Activated CD4-positive, alpha-beta T cell treated with anti-CD3 and anti-CD28 coated beads for 36 hours (primary cell): ENCODE measurements around the gene RAB31. TPM values are rescaled to one million over a fixed set of nuclear protein-coding genes. Genes with fewer than 3 reads are reported as not detected.

ENCODE experiments used
- ATAC-seq: fragments of 200-7000 bp; cut with Tn5 transposase; one replicate; pipeline ENCODE4 v1.10.0; 2021; ENCODE audit warnings: mild to moderate bottlenecking, moderate library complexity
- CTCF ChIA-PET: fragments of 350-600 bp; sonication (Branson Sonifier 250); formaldehyde crosslinking; loops from one replicate; lab custom pipeline; 2021; ENCODE audit warnings: antibody characterized with exemption; lab: Charles Lee
- POLR2A ChIA-PET: fragments of 350-600 bp; sonication (Branson Sonifier 250); formaldehyde crosslinking; loops from one replicate; lab custom pipeline; 2021; ENCODE audit warnings: antibody characterized with exemption, inconsistent platforms; lab: Charles Lee
- DNase-seq: peaks from one replicate; pipeline ENCODE4 v3.0.0-alpha.2; 2020
- H3K27ac Mint-ChIP-seq: one replicate; pipeline ENCODE4 v1.8.0; 2021; ENCODE audit warnings: mixed read lengths
- H3K27me3 Mint-ChIP-seq: one replicate; pipeline ENCODE4 v1.8.0; 2021; ENCODE audit warnings: mixed read lengths
- H3K36me3 Mint-ChIP-seq: one replicate; pipeline ENCODE4 v1.8.0; 2021; ENCODE audit warnings: low read depth, mixed read lengths
- H3K4me1 Mint-ChIP-seq: one replicate; pipeline ENCODE4 v1.8.0; 2021; ENCODE audit warnings: mixed read lengths
- H3K4me3 Mint-ChIP-seq: one replicate; pipeline ENCODE4 v1.8.0; 2021; ENCODE audit warnings: mild to moderate bottlenecking, moderate library complexity, mixed read lengths
- H3K9me3 Mint-ChIP-seq: one replicate; pipeline ENCODE4 v1.8.0; 2021; ENCODE audit warnings: low read depth, mixed read lengths
- intact Hi-C, 2 experiments: fragments of 100-400 bp; cut with DNase I in 1 of 2; cut with micrococcal nuclease in 1 of 2; formaldehyde crosslinking; loops; one replicate each; pipeline versions ENCODE4 v1.14.2 to v1.15.1; 2022 to 2024; cut with DNase I, micrococcal nuclease
- total RNA-seq, 2 experiments: library from RNA; stranded (reverse); gene quantifications; one replicate each; pipeline ENCODE4 v1.2.3, GENCODE V29; 2021

Gene RAB31
- total RNA-seq, 2 experiments from 2014 or later = 0.48 to 1.8 TPM

- no peak for ATAC-seq
- CTCF ChIA-PET = interaction anchor here (0.8 to 1.4 kb wide), 2 partner anchors 14 to 17 kb away, joined by 4 read pairs; no protein-coding TSS in a partner anchor
- Mint-ChIP-seq H3K27ac (no peak overlapping the region), H3K27me3 (peaks cover 9% of the 10 kb centered on the region), H3K4me3 (no peak overlapping the region), H3K36me3 (no peaks in the 10 kb centered on the region), H3K4me1 (no peaks in the 10 kb centered on the region), H3K9me3 (no peaks in the 10 kb centered on the region)
- DNase-seq = no peak
- POLR2A ChIA-PET = no interaction called here
- intact Hi-C loops = no loop called here
These were observed 47.5 kb downstream of the RAB31 start for GRCh38 chr18:9755615-9756014.

DNA sequence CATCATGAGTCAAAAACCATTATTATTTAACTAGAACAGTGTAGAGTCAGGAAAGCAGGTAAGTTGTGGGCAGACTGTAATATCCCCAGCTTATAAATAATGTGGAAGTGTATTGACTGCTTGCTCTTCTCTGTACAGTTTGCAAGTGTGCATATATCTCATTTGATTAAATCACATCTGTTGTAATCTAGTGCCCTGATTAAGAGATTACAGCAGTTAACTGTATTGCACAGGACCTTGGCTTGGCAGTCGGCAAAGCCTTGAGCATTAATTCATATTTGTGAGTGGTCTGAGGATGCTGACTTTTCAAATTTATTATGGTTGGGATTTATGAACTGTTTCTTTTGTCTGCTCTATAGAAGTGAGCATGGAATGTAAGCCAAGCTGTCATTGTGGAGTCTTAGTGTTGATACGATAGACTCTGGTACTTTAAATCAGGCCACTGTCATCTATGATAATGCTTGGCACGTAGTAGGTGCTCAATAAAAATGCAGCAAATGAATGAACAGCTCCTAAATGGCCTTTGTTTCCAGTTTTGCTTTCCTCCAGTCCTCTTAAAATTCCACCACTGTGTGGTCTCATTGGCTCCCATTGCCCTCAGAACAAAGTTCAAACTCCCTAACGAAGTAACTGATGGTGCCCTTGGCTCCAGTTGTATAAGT is 48.3 kb downstream of the RAB31 start:
- no peaks in the 10 kb centered on the region for H3K4me1 Mint-ChIP-seq
- peaks cover 9% of the 10 kb centered on the region for H3K27me3 Mint-ChIP-seq
- intact Hi-C loops = no loop called here
- H3K27ac Mint-ChIP-seq = no peak overlapping the region
- ChIA-PET CTCF (interaction anchor here (1.4 kb wide), 1 partner anchor 17 kb away, joined by 4 read pairs; no protein-coding TSS in a partner anchor), POLR2A (no interaction called here)
- DNase-seq = no peak
- no peaks in the 10 kb centered on the region for H3K9me3 Mint-ChIP-seq
- H3K4me3 Mint-ChIP-seq = no peak overlapping the region
- ATAC-seq = no peak
- no peaks in the 10 kb centered on the region for H3K36me3 Mint-ChIP-seq

DNA sequence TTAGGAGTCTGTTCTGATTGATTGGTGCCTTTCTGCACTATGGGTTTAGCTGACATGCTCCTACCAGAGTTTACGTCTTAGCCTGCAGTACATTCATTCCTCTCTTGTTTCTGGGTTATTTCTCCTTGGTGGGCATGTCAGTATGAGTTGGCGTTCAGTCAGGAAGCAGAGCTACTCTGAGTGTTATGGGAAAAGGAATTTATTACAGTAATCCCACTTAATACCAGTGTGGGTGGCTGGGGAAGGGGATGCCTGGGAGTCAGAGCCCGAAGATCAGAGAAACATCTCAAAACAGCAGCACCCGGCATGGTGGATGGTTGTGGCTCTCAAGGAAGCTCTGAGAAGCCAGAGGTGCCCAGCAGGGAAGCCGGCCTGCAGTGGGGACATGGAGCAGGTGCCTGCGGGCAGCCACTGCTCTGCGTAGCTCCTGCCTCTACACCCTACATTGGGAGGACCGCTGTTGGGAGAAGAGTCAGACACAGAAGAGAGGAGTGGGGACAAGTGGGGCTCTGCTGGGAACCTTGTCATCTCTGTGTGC is 48.9 kb downstream of the RAB31 start:
- ChIA-PET CTCF (interaction anchor here (1.4 kb wide), 1 partner anchor 18 kb away, joined by 4 read pairs; no protein-coding TSS in a partner anchor), POLR2A (no interaction called here)
- DNase-seq = no peak

GRCh38 chr18:9757827-9758621 is 49.9 kb downstream of the RAB31 start:
- CTCF ChIA-PET = no interaction called here
- no peaks in the 10 kb centered on the region for H3K9me3 Mint-ChIP-seq
- H3K27me3 Mint-ChIP-seq = peaks cover 13% of the 10 kb centered on the region
- H3K4me1 Mint-ChIP-seq = no peaks in the 10 kb centered on the region
- no peak for DNase-seq
- POLR2A ChIA-PET = no interaction called here
- H3K27ac Mint-ChIP-seq = no peak overlapping the region
- intact Hi-C loops = no loop called here
- H3K36me3 Mint-ChIP-seq = no peaks in the 10 kb centered on the region
- ATAC-seq = no peak
- H3K4me3 Mint-ChIP-seq = no peak overlapping the region

More for the DNA sequence above, 48.9 kb downstream of the RAB31 start:
- Mint-ChIP-seq H3K27ac (no peak overlapping the region), H3K9me3 (no peaks in the 10 kb centered on the region), H3K4me3 (no peak overlapping the region), H3K27me3 (peaks cover 9% of the 10 kb centered on the region), H3K36me3 (no peaks in the 10 kb centered on the region), H3K4me1 (no peaks in the 10 kb centered on the region)
- ATAC-seq = no peak
- intact Hi-C loops = no loop called here

GRCh38 chr18:9758624-9759075 is 50.5 kb downstream of the RAB31 start:
- Mint-ChIP-seq H3K27ac (no peak overlapping the region), H3K4me3 (no peak overlapping the region), H3K4me1 (no peaks in the 10 kb centered on the region), H3K36me3 (no peaks in the 10 kb centered on the region), H3K9me3 (no peaks in the 10 kb centered on the region), H3K27me3 (peaks cover 13% of the 10 kb centered on the region)
- POLR2A ChIA-PET = no interaction called here
- intact Hi-C loops = no loop called here
- CTCF ChIA-PET = no interaction called here
- ATAC-seq = no peak
- DNase-seq = no peak

- no peak overlapping the region for H3K27ac Mint-ChIP-seq
- POLR2A ChIA-PET = no interaction called here
- no peaks in the 10 kb centered on the region for H3K4me1 Mint-ChIP-seq
- ATAC-seq = no peak
- intact Hi-C loops = no loop called here
- H3K27me3 Mint-ChIP-seq = peaks cover 13% of the 10 kb centered on the region
- no peaks in the 10 kb centered on the region for H3K9me3 Mint-ChIP-seq
- no peaks in the 10 kb centered on the region for H3K36me3 Mint-ChIP-seq
- DNase-seq = no peak
- CTCF ChIA-PET = interaction anchor here (0.7 kb wide), 1 partner anchor 108 kb away, joined by 3 read pairs; no protein-coding TSS in a partner anchor
- no peak overlapping the region for H3K4me3 Mint-ChIP-seq
These were observed 52.5 kb downstream of the RAB31 start for GRCh38 chr18:9760641-9761040.

DNA sequence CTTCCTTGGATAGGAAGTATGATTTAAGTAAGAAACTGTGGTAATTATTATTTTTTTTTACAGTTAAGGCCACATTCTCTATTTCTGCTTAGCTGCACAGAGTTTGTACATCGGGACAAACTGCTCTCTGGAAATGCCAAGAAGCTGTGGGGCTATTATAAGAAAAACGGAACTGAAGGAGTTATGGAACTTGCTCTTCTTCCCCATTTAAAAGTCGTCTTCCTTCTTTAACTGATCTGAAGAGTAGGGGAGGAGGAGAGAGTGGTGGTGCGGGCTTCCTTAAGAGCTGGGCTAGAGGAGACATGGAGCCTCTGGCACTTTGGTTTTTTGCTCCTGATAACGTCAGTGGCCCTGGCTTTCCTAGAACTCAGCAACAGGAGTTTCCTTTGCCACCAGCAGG is 54.4 kb downstream of the RAB31 start:
- ATAC-seq (no peak), DNase-seq (no peak)
- no peak overlapping the region for H3K4me3 Mint-ChIP-seq
- no peaks in the 10 kb centered on the region for H3K4me1 Mint-ChIP-seq
- POLR2A ChIA-PET = no interaction called here
- CTCF ChIA-PET = interaction anchor here (0.7 kb wide), 1 partner anchor 97 kb away, joined by 3 read pairs; no protein-coding TSS in a partner anchor
- no peak overlapping the region for H3K27ac Mint-ChIP-seq
- H3K9me3 Mint-ChIP-seq = no peaks in the 10 kb centered on the region
- H3K36me3 Mint-ChIP-seq = no peaks in the 10 kb centered on the region
- intact Hi-C loops = no loop called here
- H3K27me3 Mint-ChIP-seq = peaks cover 11% of the 10 kb centered on the region

- H3K27ac Mint-ChIP-seq = no peak overlapping the region
- ATAC-seq (no peak), DNase-seq (no peak)
- ChIA-PET CTCF (no interaction called here), POLR2A (no interaction called here)
- peaks cover 13% of the 10 kb centered on the region for H3K27me3 Mint-ChIP-seq
- no peaks in the 10 kb centered on the region for H3K9me3 Mint-ChIP-seq
- H3K4me3 Mint-ChIP-seq = no peak overlapping the region
- H3K36me3 Mint-ChIP-seq = no peaks in the 10 kb centered on the region
- intact Hi-C loops = no loop called here
- H3K4me1 Mint-ChIP-seq = no peaks in the 10 kb centered on the region
These were observed 55.1 kb downstream of the RAB31 start for GRCh38 chr18:9763157-9763556.

GRCh38 chr18:9764011-9764481 is 55.9 kb downstream of the RAB31 start:
- ChIA-PET POLR2A (no interaction called here), CTCF (interaction anchor here (1.0 kb wide), 1 partner anchor 17 kb away, joined by 4 read pairs; no protein-coding TSS in a partner anchor)
- Mint-ChIP-seq H3K27me3 (peaks cover 7% of the 10 kb centered on the region), H3K27ac (no peak overlapping the region), H3K4me3 (no peak overlapping the region), H3K9me3 (no peaks in the 10 kb centered on the region), H3K4me1 (no peaks in the 10 kb centered on the region), H3K36me3 (no peaks in the 10 kb centered on the region)
- ATAC-seq = no peak
- intact Hi-C loops = no loop called here
- DNase-seq = no peak

- intact Hi-C loops = no loop called here
- Mint-ChIP-seq H3K9me3 (no peaks in the 10 kb centered on the region), H3K27ac (no peak overlapping the region), H3K4me3 (no peak overlapping the region), H3K36me3 (no peaks in the 10 kb centered on the region), H3K27me3 (peaks cover 8% of the 10 kb centered on the region), H3K4me1 (no peaks in the 10 kb centered on the region)
- no peak for DNase-seq
- POLR2A ChIA-PET = no interaction called here
- CTCF ChIA-PET = interaction anchor here (0.7 to 1.2 kb wide), 2 partner anchors 16 to 141 kb away, joined by 4 read pairs; no protein-coding TSS in a partner anchor
- ATAC-seq = no peak
These were observed 57.4 kb downstream of the RAB31 start for GRCh38 chr18:9765501-9765900.

- no peak for ATAC-seq
- Mint-ChIP-seq H3K4me1 (no peaks in the 10 kb centered on the region), H3K4me3 (no peak overlapping the region), H3K9me3 (no peaks in the 10 kb centered on the region), H3K27me3 (peaks cover 8% of the 10 kb centered on the region), H3K27ac (no peak overlapping the region), H3K36me3 (no peaks in the 10 kb centered on the region)
- ChIA-PET POLR2A (no interaction called here), CTCF (interaction anchor here (1.2 kb wide), 1 partner anchor 17 kb away, joined by 4 read pairs; no protein-coding TSS in a partner anchor)
- no peak for DNase-seq
- intact Hi-C loops = no loop called here
These were observed 58.0 kb downstream of the RAB31 start for GRCh38 chr18:9766076-9766481.
